Stimulated activated CD8-positive, alpha-beta memory T cell treated with anti-CD3 and anti-CD28 coated beads, Interleukin-7, amount 100 ng/mL, for 1 hour (primary cell): Measurements from ENCODE around the gene THBS2.
"Not testable (repeated sequence)": the region's sequence is repeated elsewhere in the genome, so short reads cannot be mapped to it uniquely, and the experiment has no call there.

Experiments
- DNase-seq, 2 donors: peaks; one replicate each; pipeline ENCODE4 v3.0.0-alpha.2; 2020; ENCODE audit warnings: low read depth in 2 of 2

Gene THBS2

DNA sequence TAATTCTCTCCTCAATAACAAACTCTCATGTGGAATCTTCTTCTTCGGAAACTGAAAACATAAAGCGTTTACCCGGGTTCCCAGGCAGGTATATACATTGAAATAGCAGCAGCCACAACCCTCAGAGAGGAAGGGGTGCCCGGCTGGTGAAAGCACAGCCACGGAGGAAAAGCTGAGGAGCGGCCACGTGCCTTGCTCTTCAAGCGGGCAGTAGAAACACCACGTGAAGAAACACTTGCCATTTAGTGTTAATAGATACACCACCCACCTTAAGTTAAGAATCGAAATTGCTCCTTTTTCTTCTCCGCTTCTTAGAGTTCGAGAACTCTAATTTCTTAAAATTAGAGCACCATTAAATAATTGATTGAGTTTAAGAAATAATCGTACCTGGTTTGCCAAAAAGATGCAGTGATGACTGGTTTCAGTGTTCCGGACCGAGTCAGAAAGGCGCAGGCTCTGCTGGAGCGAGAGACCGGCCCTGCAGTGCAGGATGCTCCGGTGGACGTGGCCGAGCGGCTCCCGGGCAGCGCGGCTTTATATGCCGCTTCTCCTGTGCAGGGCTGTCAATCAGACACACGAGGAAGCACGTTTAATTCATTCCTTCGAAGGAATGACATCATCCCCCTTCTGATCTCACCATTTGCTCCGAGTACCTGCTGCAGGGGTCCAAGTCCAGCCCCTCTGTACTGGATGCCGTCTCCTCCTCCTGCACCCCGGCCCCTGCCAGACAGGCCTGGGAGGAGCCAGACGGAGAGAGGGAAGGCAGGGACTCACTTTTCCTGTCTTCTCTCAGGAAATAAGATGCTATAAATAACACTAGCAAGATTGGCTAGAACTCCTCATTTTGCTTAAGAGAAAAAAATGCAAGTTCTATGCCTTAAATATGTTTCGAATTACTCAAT lies at the start of gene THBS2:
THBS2 (minus strand) TSS at position 510 of the 902 bp plus-strand sequence. CDS start 3,062 bp downstream, outside the sequence.
- no peak for DNase-seq

GRCh38 chr6:169302716-169303115 lies 49.1 kb upstream of the THBS2 start:
- DNase-seq: no peak

DNA sequence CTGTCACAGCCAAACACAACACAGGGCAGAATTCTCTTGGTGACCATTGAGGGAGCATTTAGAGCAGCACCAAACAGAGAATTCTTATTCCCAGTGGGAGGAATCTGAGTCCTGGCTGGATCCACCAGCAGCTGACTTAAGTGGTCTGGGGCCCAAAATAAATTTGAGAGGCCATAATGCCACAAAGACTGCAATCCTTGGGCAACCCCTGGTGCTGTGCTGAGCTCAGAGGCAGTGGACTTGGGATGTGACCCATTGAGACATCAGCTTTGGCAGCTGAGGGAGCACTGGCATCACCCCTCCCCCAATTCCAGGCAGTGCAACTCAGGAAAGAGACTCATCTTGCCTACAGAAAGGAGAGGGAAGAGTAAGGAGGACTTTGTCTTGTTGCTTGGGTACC lies 48.6 kb upstream of the THBS2 start:
- no peak for DNase-seq

- no peak for DNase-seq
Measured at GRCh38 chr6:169300916-169301315, 47.3 kb upstream of the THBS2 start.

DNA sequence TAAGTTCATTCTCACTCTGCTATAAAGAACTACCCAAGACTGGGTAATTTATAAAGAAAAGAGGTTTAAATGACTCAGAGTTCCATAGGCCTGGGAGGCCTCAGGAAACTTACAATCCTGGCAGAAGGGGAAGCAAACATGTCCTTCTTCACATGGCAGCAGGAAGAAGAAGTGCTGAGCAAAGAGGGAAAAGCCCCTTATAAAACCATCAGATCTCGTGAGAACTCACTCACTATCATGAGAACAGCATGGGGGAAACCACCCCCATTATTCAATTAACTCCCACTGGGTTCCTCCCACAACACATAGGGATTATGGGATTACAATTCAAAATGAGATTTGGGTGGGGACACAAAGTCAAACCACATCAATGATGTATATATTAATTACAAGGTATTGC lies 45.0 kb upstream of the THBS2 start:
- DNase-seq: not testable (repeated sequence)

- DNase-seq: no peak
Measured at GRCh38 chr6:169296622-169297021, 43.0 kb upstream of the THBS2 start.

DNA sequence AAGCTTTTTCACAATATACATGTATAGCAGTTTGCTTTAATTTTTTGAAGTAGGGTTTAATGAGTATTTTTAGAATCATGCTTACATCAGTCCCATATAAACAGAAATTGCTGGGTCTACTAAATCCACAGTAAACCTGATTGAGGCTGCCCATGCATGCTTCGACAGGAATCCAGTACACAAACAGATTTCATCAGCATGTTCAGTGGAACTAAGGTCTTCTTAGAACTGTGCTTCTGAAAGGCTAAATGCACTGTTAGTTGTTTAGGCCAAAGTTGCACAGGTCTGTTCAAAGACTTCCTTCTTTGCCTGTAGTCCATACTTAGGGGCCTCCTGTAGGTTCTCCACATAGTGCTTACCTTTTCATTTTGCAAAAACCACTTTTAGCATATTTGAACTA lies 42.5 kb upstream of the THBS2 start:
- no peak for DNase-seq

DNA sequence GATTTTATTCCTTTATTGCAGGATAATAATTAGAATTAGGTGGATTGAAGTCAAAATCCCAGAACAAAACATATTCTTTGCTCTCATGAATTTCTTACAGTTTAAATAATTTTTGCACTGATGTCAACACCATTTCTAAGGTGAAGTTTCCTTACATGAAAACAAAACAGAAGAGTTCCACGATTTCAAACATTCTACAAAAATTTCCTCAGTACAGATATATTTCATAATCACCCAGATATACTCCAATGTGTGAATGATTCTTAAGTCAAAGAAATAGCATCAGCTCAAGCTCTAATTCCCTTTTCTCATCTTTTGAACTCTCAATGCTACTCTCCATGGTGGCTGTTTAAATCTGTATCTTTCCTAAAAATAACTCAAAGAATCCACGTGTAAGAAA lies 39.5 kb upstream of the THBS2 start:
- DNase-seq: no peak

DNA sequence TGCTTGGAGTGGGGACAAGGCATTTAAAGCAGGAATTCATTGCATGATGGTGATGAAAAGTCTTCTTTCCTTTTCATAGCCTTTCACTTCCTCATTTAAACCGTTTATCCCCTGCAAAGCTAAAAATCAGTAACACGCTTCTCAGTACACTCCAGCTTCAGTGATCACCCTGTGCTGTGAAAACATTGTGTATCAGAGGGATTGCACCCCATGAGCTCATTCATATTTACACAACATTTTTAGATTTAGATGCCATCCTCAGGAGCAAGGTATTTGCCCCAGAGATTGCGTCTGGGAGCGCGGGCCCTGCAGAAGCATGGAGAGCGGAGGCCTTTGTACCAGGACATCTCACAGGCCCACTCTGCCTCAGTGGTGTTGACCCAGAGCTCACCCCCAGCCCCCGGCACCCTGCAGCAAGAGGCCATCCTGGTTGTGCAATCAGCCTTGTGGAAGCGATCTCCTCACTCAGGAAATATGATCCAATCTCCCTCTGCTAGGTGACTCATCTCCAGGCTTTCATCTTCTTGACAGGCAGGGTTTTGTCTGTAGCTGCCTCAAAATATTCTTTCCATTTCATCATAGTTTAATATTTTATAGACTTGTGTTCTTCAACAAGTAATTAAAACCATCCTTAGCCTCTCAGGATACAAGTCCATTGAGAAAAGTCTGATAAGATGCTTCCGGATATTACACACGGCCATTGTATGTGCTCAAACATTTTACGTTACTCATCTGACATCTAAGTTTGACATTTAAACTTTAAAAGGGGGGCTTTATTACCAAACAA lies 38.9 kb upstream of the THBS2 start:
- no peak for DNase-seq

DNA sequence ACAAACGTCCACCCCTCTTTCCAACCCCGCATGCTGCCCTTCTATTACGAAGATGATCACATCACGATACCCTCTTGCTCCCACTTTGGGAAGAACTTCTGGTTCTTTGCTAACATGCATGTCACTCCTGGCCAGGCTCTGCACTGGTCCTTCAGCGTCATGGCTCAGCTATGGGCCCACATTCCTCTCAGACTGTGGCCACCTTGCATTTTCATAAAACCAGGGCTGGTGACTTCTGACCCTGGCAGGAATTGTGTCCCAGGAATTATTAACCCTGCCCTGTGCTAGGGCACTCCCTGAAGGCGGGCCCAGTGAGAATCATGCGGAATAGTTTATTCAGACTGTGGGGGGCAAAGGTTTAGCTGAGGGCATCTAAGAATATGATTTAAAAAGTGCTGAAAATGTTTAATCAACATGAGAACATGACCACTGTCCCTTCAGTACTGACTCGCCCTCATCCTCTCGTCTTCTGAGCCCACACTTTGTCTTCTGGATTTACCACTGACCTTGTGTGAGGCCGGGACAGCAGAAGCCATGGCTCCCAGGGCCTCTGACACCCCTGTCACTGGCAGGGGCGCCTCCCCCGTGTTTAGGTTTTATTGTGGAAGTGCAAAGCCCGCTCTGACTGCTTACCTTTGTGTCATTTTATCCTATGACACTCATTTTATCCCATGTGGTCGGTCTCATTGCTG lies 38.1 kb upstream of the THBS2 start:
- no peak for DNase-seq

GRCh38 chr6:169291148-169291547 lies 37.5 kb upstream of the THBS2 start:
- DNase-seq: no peak

- DNase-seq: no peak
Measured at GRCh38 chr6:169289619-169290339, 36.1 kb upstream of the THBS2 start.

DNA sequence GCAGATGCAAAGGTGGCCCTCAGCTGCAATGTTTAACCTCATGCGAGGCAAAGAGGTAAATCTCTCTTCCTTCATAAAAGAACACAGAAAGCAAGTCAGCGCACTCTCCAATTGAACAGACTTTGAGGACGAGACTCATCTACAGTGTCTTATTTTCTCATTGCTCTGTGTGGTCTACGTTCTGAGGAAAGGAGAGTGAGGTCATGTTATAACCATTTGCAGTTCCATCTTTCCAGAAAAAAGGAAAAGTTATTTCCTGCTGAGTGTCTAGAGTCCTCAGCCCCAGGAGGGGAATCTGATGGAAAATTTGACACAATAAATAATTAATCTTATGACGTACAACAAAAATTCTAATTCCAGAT lies 35.6 kb upstream of the THBS2 start:
- no peak for DNase-seq

- no peak for DNase-seq
Measured at GRCh38 chr6:169288591-169288990, 34.9 kb upstream of the THBS2 start.

- no peak for DNase-seq
Measured at GRCh38 chr6:169287675-169288074, 34.0 kb upstream of the THBS2 start.

DNA sequence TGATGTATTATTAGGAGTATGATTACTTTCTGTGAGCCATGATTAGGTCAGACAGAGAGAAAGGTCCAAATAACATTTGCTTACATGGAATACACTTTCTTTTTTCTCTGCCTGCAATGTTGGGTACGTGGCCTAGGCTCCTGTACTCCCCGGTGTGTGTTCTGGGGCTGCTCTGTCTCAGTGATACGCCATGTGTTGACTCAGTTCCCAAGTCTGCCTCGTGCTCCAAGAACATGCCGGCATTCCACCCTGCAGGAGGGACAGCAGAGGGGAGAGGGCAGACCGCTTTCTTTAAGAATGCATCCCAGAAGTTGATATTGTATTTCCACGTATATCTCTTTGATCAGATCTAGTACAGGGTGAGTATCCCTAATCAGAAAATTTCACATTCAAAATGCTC lies 33.3 kb upstream of the THBS2 start:
- DNase-seq: no peak

- no peak for DNase-seq
Measured at GRCh38 chr6:169285165-169285564, 31.5 kb upstream of the THBS2 start.

GRCh38 chr6:169283924-169284323 lies 30.3 kb upstream of the THBS2 start:
- DNase-seq: no peak

DNA sequence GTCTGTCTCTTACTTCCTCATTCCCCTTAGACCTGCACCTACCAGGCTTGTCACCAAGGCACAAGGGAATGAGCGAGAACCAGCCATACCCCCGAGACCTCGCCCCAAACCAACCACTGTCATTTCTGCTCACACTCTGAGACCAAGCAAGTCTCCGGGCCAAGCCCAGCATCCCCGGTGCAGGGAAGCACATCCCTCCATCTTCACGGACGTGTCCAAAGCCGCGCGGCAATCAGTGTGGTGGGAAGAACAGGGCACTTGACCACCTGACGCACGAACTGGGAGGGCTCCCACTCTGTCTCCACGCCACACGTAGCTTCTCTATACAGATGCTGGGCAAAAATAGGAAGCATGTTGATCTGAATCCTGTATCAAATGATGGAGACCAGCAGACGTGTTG lies 28.4 kb upstream of the THBS2 start:
- DNase-seq: no peak

DNA sequence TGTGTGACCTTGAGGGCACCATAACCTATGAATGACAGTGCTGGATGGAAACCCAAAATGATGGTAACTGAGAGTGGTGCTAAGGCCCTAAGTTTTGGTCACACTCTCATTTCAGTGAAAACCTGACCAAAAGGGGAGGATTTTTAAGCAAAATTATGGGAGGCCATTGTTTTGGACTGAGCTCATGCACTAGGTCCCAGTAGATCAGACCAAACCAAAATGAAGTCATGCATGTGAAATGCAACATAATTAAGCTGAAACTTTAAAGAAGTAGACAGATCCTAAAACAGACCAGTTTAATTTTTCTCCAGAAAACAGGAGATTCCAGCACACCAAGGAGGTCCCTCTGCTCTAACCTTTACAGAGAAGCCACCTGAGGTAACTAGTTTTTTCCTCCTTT lies 24.0 kb upstream of the THBS2 start:
- no peak for DNase-seq

DNA sequence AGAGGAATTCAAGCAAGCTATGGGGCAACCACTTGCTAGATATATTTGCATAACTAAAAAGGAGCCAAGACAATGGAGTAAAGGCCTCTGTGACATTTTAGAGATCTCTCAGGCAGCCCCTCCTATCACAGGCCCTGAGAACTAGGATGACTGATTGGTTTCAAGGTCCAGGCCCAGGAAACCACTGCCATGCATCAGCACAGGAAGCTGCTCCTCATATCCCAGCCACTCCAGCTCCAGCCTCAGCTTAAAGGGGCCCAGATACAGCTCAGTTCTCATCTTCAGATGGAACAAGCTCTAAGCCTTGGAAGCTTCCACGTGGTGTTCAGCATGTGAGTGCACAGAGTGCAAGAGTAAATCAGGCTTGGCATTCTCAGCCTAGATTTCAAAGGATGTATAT lies 21.1 kb upstream of the THBS2 start:
- DNase-seq: no peak

DNA sequence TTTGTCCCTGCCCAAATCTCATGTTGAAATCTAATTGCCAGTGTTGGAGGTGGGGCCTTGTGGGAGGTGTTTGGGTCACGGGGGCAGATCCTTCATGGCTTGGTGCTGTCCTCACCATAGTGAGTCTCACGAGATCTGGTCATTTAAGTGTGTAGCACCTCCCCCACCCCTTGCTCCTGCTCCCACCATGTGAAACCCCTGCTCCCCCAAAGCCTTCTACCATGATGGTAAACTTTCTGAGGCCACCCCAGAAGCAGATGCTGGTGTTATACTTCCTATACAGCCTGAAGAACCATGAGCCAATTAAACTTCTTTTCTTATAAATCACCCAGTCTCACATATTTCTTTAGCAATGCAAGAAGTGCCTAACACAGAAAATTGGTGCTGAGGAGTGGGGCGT lies 19.9 kb upstream of the THBS2 start:
- no peak for DNase-seq
